Endodermal cell (in vitro differentiated cells): ENCODE results near the gene KLHL22. TPM values are rescaled to one million over a fixed set of nuclear protein-coding genes. Genes with fewer than 3 reads are reported as not detected.

Experiments used
- DNase-seq: peaks from one replicate; pipeline ENCODE4 v3.0.0-alpha.2; 2017
- H3K27ac ChIP-seq: 2 replicates; pipeline ENCODE4 v1.5.1; 2013; ENCODE audit warnings: mild to moderate bottlenecking, low read depth, low read length, moderate library complexity
- H3K27me3 ChIP-seq: 2 replicates; pipeline ENCODE4 v1.6.1; 2013; ENCODE audit warnings: mild to moderate bottlenecking, low read length, moderate library complexity; ENCODE audit not compliant: insufficient read depth, control insufficient read depth, poor library complexity, severe bottlenecking
- H3K36me3 ChIP-seq: 2 replicates; pipeline ENCODE4 v1.7.0; 2013; ENCODE audit warnings: mild to moderate bottlenecking, low read length, moderate library complexity; ENCODE audit not compliant: control insufficient read depth, insufficient read depth
- H3K4me1 ChIP-seq: one replicate; pipeline ENCODE4 v1.7.0; 2013; ENCODE audit warnings: low read length; ENCODE audit not compliant: control insufficient read depth, insufficient read depth
- H3K4me3 ChIP-seq: 2 replicates; pipeline ENCODE4 v1.5.1; 2013; ENCODE audit warnings: mild to moderate bottlenecking, low read length, moderate library complexity
- H3K9ac ChIP-seq: 2 replicates; pipeline ENCODE4 v1.6.1; 2013; ENCODE audit warnings: mild to moderate bottlenecking, low read length, moderate library complexity; ENCODE audit not compliant: poor library complexity, severe bottlenecking; ENCODE audit errors: extremely low read depth
- H3K9me3 ChIP-seq: 2 replicates; pipeline ENCODE4 v1.6.1; 2013; ENCODE audit warnings: mild to moderate bottlenecking, low read length, moderate library complexity; ENCODE audit not compliant: control insufficient read depth
- H3K27ac Mint-ChIP-seq: 2 replicates; pipeline ENCODE4 v1.8.0; 2020; ENCODE audit warnings: mixed read lengths
- H3K27me3 Mint-ChIP-seq: 2 replicates; pipeline ENCODE4 v1.8.0; 2021; ENCODE audit warnings: mild to moderate bottlenecking, mixed read lengths; ENCODE audit not compliant: insufficient read depth
- H3K36me3 Mint-ChIP-seq: 2 replicates; pipeline ENCODE4 v1.8.0; 2020; ENCODE audit warnings: low read depth, mixed read lengths
- H3K4me1 Mint-ChIP-seq: 2 replicates; pipeline ENCODE4 v1.8.0; 2020; ENCODE audit warnings: mixed read lengths
- H3K4me3 Mint-ChIP-seq: 2 replicates; pipeline ENCODE4 v1.8.0; 2020; ENCODE audit warnings: mild to moderate bottlenecking, moderate library complexity, mixed read lengths
- H3K9me3 Mint-ChIP-seq: 2 replicates; pipeline ENCODE4 v1.8.0; 2020; ENCODE audit warnings: mild to moderate bottlenecking, mixed read lengths
- WGBS, 2 experiments: methylation state at CpG; one replicate each; pipeline versions ENCODE4 v1.1.5 to v1.1.7; 2013; ENCODE audit warnings: missing lambda C conversion rate in 2 of 2, mixed read lengths in 1 of 2; ENCODE audit not compliant: insufficient coverage in 1 of 2, insufficient read length in 1 of 2; 5-methylcytosine and 5-hydroxymethylcytosine counted together
- total RNA-seq, 2 donors: library from RNA; stranded (reverse); fragmentation: NEBNext Ultra II Directional in 1 of 2; extraction: Animal tissue kit (Norgen Biotek cat#: 25700) in 1 of 2; gene quantifications; 2 replicates in 1 of 2; 3 replicates in 1 of 2; pipeline ENCODE4 v1.2.1, GENCODE V29; 2021
- TF ChIP-seq, protein P1 (sequence below): fragments of 200-600 bp; sonication (generic); conservative IDR thresholded peaks from 2 replicates; pipeline ENCODE4 v1.5.0; 2021; ENCODE audit warnings: antibody characterized with exemption, mild to moderate bottlenecking

The KLHL22 gene
- total RNA-seq, 2 donors from 2014 or later: 26.5 to 32.8 TPM

DNA sequence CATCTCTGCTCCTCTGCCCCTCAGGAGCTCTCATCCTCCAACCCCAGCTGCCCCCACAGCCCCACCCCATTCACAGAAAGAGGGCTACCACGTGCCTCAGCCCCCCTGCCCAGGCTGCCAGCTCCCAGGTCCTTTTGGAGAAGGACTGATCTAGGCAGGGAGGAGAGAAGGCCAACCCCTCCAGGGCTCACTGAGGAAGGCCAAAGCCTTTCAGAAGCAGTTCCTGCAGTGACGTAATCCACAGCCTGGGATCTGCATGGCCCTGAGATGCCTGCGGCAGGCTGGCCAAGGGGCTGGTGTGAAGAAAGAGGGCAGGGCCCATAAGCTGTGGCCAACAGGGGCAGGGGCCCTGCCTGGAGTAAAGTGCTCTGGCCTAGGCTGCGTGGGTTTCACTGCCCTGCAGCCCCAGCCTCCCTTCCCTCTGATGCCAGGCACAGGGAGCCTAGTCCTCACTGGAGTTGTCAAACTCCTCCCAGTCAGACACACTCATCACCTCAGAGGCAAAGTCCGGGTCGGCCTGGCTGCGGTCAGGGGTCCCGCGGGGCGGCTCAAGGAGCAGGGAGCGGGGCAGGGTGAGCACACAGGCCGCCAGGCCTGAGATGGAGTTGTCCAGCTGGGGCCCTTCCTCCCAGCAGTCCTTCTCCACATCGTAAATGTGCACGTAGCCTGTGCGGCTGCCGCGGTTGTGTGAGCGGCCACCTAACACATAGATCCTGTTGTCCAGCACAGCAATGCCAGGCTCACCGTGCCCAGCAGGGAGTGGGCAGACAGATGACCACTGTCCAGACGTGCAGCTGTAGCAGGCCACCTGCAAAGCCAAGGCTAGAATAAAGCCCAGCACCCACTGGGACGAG lies 53.7 kb downstream of the KLHL22 start:
- Mint-ChIP-seq H3K4me3 (no peak overlapping the region), H3K4me1 (peaks cover 9% of the 10 kb centered on the region), H3K9me3 (no peaks in the 10 kb centered on the region), H3K27ac (no peak overlapping the region), H3K36me3 (peaks cover 15% of the 10 kb centered on the region), H3K27me3 (peaks cover 15% of the 10 kb centered on the region)
- H3K36me3 ChIP-seq: peaks cover 23% of the 10 kb centered on the region
- no peak overlapping the region for H3K9ac ChIP-seq
- WGBS, 2 experiments: 91 to 94% methylated on average over 14 to 21 of the region's 21 CpGs
- no peak overlapping the region for H3K27ac ChIP-seq
- peaks cover 9% of the 10 kb centered on the region for H3K27me3 ChIP-seq
- TF ChIP-seq, protein P1, sequence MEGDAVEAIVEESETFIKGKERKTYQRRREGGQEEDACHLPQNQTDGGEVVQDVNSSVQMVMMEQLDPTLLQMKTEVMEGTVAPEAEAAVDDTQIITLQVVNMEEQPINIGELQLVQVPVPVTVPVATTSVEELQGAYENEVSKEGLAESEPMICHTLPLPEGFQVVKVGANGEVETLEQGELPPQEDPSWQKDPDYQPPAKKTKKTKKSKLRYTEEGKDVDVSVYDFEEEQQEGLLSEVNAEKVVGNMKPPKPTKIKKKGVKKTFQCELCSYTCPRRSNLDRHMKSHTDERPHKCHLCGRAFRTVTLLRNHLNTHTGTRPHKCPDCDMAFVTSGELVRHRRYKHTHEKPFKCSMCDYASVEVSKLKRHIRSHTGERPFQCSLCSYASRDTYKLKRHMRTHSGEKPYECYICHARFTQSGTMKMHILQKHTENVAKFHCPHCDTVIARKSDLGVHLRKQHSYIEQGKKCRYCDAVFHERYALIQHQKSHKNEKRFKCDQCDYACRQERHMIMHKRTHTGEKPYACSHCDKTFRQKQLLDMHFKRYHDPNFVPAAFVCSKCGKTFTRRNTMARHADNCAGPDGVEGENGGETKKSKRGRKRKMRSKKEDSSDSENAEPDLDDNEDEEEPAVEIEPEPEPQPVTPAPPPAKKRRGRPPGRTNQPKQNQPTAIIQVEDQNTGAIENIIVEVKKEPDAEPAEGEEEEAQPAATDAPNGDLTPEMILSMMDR: no peak
- no peaks in the 10 kb centered on the region for H3K9me3 ChIP-seq
- DNase-seq: peak; percentile 47
- H3K4me3 ChIP-seq: no peak overlapping the region
- no peaks in the 10 kb centered on the region for H3K4me1 ChIP-seq

DNA sequence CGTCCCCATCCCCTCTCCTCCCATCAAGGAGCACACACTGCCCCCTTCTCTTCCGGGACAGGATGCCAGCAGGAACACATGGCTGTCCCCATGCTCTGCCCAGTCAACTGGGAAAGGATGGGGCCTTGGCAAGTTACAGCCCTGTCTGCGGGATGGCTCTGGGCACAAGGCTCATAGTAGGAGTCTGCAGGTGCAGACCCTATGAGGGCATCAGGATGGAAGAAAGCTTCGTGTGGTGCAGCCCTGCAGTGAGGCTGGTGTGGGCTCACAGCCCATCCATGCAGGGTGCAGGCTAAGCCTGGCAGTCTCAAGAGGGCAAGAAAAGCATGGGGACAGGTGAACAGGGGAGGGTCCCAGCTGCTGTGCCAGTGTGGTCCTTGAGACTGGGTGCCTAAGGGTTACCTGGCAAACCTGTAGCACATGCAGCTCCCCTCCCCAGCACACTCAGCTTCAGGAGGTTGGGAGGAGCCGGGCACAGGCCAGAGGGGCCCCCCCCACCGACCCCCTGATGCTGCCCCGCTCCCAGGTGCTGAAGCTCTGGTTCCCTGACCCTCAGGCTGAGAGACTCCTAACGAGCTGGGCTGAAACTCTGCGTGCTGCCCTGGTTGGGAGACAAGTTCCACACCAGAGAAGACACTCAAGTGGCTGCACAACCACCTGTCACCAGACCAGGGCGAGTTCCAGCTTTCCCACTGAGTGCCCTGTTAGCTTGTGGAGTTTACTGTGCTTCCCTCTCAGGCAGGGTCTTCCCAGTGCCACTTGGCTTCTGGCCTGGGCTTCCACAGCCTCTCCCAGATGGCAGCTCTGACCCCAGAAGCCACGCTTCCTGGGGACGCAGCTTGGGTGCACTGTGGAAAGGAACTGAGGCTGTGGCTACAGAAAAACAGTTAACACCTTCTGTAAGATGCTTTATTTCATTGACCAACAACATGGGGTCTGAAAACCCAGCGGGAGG lies 54.7 kb downstream of the KLHL22 start:
- Mint-ChIP-seq H3K4me3 (no peak overlapping the region), H3K27me3 (peaks cover 21% of the 10 kb centered on the region), H3K36me3 (peaks cover 14% of the 10 kb centered on the region), H3K9me3 (no peaks in the 10 kb centered on the region), H3K4me1 (peaks cover 11% of the 10 kb centered on the region), H3K27ac (no peak overlapping the region)
- peak; percentile 43 for DNase-seq
- H3K27me3 ChIP-seq: peaks cover 11% of the 10 kb centered on the region
- H3K4me1 ChIP-seq: no peaks in the 10 kb centered on the region
- peaks cover 15% of the 10 kb centered on the region for H3K36me3 ChIP-seq
- H3K4me3 ChIP-seq: no peak overlapping the region
- TF ChIP-seq, protein P1: no peak
- WGBS, 2 experiments: 72 to 78% methylated on average over 9 to 13 of the region's 13 CpGs
- H3K9me3 ChIP-seq: no peaks in the 10 kb centered on the region
- H3K27ac ChIP-seq: no peak overlapping the region
- H3K9ac ChIP-seq: no peak overlapping the region

DNA sequence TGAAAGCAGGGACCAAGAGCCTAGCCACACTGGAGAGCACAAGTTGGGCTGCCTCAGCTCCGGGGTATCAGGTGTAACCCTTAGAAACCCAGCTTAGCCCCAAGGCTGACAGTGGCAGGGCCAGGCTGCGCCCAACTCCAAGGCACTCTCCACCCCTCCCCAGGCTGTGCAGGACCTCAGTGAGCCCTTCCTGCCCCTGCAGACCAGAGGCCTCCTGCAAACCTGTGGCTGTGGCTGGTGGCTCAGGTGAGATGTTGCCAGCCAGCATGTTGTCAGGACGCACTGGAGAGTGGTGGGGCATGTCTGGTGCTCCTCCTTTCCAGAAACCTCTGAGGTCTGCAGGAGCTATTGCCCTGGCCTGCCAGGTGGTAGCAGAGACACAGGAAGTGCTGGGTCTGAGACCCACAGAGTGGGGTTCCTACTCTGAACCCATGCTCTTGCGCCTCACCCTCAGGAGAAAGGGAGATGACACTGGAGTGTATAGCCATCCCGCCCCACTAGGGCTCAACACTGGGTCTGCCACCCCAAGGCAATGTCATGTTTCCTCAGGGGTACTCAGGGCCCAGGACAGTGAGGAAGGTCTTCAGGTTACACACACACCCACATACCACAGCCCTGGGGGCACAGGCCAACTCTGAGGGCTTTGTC lies 55.5 kb downstream of the KLHL22 start:
- Histone ChIP-seq H3K36me3 (peaks cover 15% of the 10 kb centered on the region), H3K4me1 (no peaks in the 10 kb centered on the region), H3K9me3 (no peaks in the 10 kb centered on the region), H3K27ac (no peak overlapping the region), H3K27me3 (peaks cover 20% of the 10 kb centered on the region), H3K9ac (no peak overlapping the region), H3K4me3 (no peak overlapping the region)
- peaks cover 30% of the 10 kb centered on the region for H3K27me3 Mint-ChIP-seq
- H3K27ac Mint-ChIP-seq: no peak overlapping the region
- H3K9me3 Mint-ChIP-seq: no peaks in the 10 kb centered on the region
- H3K36me3 Mint-ChIP-seq: peaks cover 13% of the 10 kb centered on the region
- TF ChIP-seq, protein P1: no peak
- DNase-seq: peak; percentile 33
- WGBS, 2 experiments: 94 to 100% methylated on average over 2 to 5 of the region's 5 CpGs
- peaks cover 16% of the 10 kb centered on the region for H3K4me1 Mint-ChIP-seq
- no peak overlapping the region for H3K4me3 Mint-ChIP-seq
